Calu3 (cell line): Measurements from ENCODE around the gene NAA11. TPM values are rescaled to one million over a fixed set of nuclear protein-coding genes. Genes with fewer than 3 reads are reported as not detected.

Experiments used
- Bru-seq: library from RNA; stranded (reverse); fragments of 400-500 nt; gene quantifications from one replicate; lab custom pipeline; 2021; lab: Mats Ljungman, UMichigan
- BruChase-seq, 2 experiments: library from RNA; stranded (reverse); fragments of 400-500 nt; gene quantifications; one replicate each; lab custom pipeline; 2021; lab: Mats Ljungman, UMichigan
- BruUV-seq: library from RNA; stranded (reverse); fragments of 400-500 nt; replicated peaks from 2 replicates; lab custom pipeline; 2021; lab: Mats Ljungman, UMichigan
- CTCF ChIA-PET: fragments of 300-600 bp; sonication (Branson Sonifier 250); formaldehyde crosslinking; loops from one replicate; lab custom pipeline; 2022; ENCODE audit warnings: antibody characterized with exemption; lab: Charles Lee
- DNase-seq: peaks from one replicate; pipeline ENCODE4 v3.0.0; 2022
- H3K27ac Mint-ChIP-seq: one replicate; pipeline ENCODE4 v1.8.0; 2022; ENCODE audit warnings: mixed read lengths; ENCODE audit not compliant: unreplicated experiment
- H3K27me3 Mint-ChIP-seq: one replicate; pipeline ENCODE4 v1.8.0; 2022; ENCODE audit warnings: mixed read lengths; ENCODE audit not compliant: unreplicated experiment
- H3K36me3 Mint-ChIP-seq: one replicate; pipeline ENCODE4 v1.8.0; 2022; ENCODE audit warnings: mild to moderate bottlenecking, moderate library complexity, mixed read lengths; ENCODE audit not compliant: insufficient read depth, unreplicated experiment
- H3K4me1 Mint-ChIP-seq: one replicate; pipeline ENCODE4 v1.8.0; 2022; ENCODE audit warnings: mild to moderate bottlenecking, low read depth, mixed read lengths; ENCODE audit not compliant: unreplicated experiment
- H3K4me3 Mint-ChIP-seq: one replicate; pipeline ENCODE4 v1.8.0; 2022; ENCODE audit warnings: mild to moderate bottlenecking, low read depth, moderate library complexity, mixed read lengths; ENCODE audit not compliant: unreplicated experiment
- H3K9me3 Mint-ChIP-seq: one replicate; pipeline ENCODE4 v1.8.0; 2022; ENCODE audit warnings: low read depth, mixed read lengths; ENCODE audit not compliant: unreplicated experiment
- intact Hi-C: fragments of 100-400 bp; cut with micrococcal nuclease; formaldehyde crosslinking; loops from one replicate; pipeline ENCODE4 v1.10.0; 2022; ENCODE audit not compliant: unreplicated experiment
- long read RNA-seq: library from polyadenylated mRNA; stranded (forward); transcript quantifications from one replicate; pipeline ENCODE4 v2.0.0, GENCODE V29; 2022
- total RNA-seq: library from RNA; stranded (reverse); gene quantifications from 2 replicates; pipeline ENCODE4 v1.2.3, GENCODE V29; 2022
- TF ChIP-seq, protein P1 (sequence below): fragments of 200-600 bp; IDR thresholded peaks from one replicate; pipeline ENCODE4 v1.8.0; 2022; ENCODE audit warnings: antibody characterized with exemption; ENCODE audit not compliant: unreplicated experiment

Gene NAA11
- total RNA-seq (not detected in 2 replicates), Bru-seq, nascent RNA (not detected), BruChase-seq, experiment 1, labeled RNA remaining after a 6-hour chase (not detected), BruChase-seq, experiment 2, labeled RNA remaining after a 2-hour chase (not detected)
- long read RNA-seq: 0 reads

- no peaks in the 10 kb centered on the region for H3K9me3 Mint-ChIP-seq
- H3K36me3 Mint-ChIP-seq: no peaks in the 10 kb centered on the region
- H3K4me3 Mint-ChIP-seq: no peak within 1 kb of the TSS
- no peak within 1 kb of the TSS for H3K27ac Mint-ChIP-seq
- intact Hi-C loops: no loop called here
- no peaks in the 10 kb centered on the region for H3K27me3 Mint-ChIP-seq
- DNase-seq: no peak
- CTCF ChIA-PET: no interaction called here
- BruUV-seq: no TSS peak
- TF ChIP-seq, protein P1, sequence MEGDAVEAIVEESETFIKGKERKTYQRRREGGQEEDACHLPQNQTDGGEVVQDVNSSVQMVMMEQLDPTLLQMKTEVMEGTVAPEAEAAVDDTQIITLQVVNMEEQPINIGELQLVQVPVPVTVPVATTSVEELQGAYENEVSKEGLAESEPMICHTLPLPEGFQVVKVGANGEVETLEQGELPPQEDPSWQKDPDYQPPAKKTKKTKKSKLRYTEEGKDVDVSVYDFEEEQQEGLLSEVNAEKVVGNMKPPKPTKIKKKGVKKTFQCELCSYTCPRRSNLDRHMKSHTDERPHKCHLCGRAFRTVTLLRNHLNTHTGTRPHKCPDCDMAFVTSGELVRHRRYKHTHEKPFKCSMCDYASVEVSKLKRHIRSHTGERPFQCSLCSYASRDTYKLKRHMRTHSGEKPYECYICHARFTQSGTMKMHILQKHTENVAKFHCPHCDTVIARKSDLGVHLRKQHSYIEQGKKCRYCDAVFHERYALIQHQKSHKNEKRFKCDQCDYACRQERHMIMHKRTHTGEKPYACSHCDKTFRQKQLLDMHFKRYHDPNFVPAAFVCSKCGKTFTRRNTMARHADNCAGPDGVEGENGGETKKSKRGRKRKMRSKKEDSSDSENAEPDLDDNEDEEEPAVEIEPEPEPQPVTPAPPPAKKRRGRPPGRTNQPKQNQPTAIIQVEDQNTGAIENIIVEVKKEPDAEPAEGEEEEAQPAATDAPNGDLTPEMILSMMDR: no peak
- H3K4me1 Mint-ChIP-seq: no peaks in the 10 kb centered on the region
Observed at GRCh38 chr4:79325864-79326328, at the start of gene NAA11. Gene NAA11, minus strand, starts transcription at chr4:79326061. Its CDS starts 184 bp downstream, at chr4:79325877.

DNA sequence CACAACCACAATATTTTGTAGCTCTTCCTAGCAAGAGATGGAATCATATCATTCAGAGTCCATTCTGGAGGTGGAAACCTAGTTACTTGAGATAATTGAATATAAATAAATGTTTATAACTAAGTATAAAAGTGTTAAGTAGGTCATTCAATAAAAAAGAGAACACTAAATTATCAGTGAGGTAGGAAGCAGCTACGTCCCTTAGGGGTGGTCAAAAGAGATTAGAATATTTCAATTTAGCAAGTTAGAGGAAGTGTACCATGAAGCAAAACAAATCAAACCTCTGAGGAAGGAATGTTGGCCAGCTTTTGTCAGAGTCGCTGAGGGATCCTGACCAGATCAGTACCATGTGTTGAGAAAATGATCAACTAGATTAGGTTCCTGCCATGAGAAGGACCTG, 44.2 kb upstream of the NAA11 start:
- TF ChIP-seq, protein P1: no peak
- BruUV-seq: no TSS peak
- CTCF ChIA-PET: no interaction called here
- no peak for DNase-seq
- H3K27ac Mint-ChIP-seq: no peak overlapping the region
- H3K36me3 Mint-ChIP-seq: no peaks in the 10 kb centered on the region
- intact Hi-C loops: no loop called here
- H3K27me3 Mint-ChIP-seq: no peaks in the 10 kb centered on the region
- H3K9me3 Mint-ChIP-seq: no peaks in the 10 kb centered on the region
- H3K4me1 Mint-ChIP-seq: no peaks in the 10 kb centered on the region
- H3K4me3 Mint-ChIP-seq: no peak overlapping the region

DNA sequence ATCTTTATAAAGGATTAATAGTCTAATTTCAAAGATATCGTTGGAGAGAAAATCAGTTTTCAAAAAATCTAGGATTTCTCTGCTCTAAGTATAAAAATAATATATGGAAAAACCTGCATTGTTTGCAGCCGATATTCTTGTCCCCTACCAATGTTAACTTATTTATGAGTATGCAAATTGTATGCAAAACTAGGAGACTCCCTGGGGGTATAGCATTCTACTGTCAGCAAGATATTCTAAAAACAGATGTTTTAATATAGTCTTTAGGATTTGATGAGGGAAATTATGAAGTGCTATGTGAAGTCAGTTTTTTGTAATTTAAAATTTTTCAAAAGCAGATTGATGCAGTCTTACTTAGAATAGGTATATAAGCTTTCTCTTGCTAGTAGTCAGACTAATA, 41.2 kb upstream of the NAA11 start:
- no peaks in the 10 kb centered on the region for H3K27me3 Mint-ChIP-seq
- H3K27ac Mint-ChIP-seq: no peak overlapping the region
- H3K36me3 Mint-ChIP-seq: no peaks in the 10 kb centered on the region
- BruUV-seq: no TSS peak
- intact Hi-C loops: no loop called here
- no peaks in the 10 kb centered on the region for H3K9me3 Mint-ChIP-seq
- H3K4me1 Mint-ChIP-seq: no peaks in the 10 kb centered on the region
- no peak for DNase-seq
- CTCF ChIA-PET: interaction anchor here (0.6 kb wide), 1 partner anchor 227 kb away, joined by 3 read pairs; no protein-coding TSS in a partner anchor
- H3K4me3 Mint-ChIP-seq: no peak overlapping the region
- TF ChIP-seq, protein P1: no peak

GRCh38 chr4:79366422-79366821, 40.6 kb upstream of the NAA11 start:
- Mint-ChIP-seq H3K36me3 (no peaks in the 10 kb centered on the region), H3K4me1 (no peaks in the 10 kb centered on the region), H3K9me3 (no peaks in the 10 kb centered on the region), H3K27me3 (no peaks in the 10 kb centered on the region), H3K27ac (no peak overlapping the region), H3K4me3 (no peak overlapping the region)
- BruUV-seq: no TSS peak
- intact Hi-C loops: no loop called here
- CTCF ChIA-PET: interaction anchor here (0.6 kb wide), 3 partner anchors 70 to 1558 kb away, joined by 3 read pairs; no protein-coding TSS in a partner anchor
- TF ChIP-seq, protein P1: no peak
- DNase-seq: no peak
